Measurements from ENCODE around the gene IRGC. TPM values are rescaled to one million over a fixed set of nuclear protein-coding genes. Genes with fewer than 3 reads are reported as not detected.

Gene IRGC
- total RNA-seq: not detected

GRCh38 chr19:43715776-43716175, at the start of gene IRGC:
IRGC (plus strand) TSS chr19:43716076; CDS start chr19:43718559, 2,483 bp downstream.

GRCh38 chr19:43754503-43755255, 38.8 kb downstream of the IRGC start, which contains the start of gene SMG9:
SMG9 (minus strand) TSS chr19:43754962; CDS start chr19:43750741, 4,221 bp downstream.

Other genes starting within 250 kb of the IRGC start
- gene PHLDB3, start 211.3 kb upstream of the IRGC start, total RNA-seq: 3.4 TPM
- gene ETHE1, start 188.9 kb upstream of the IRGC start, total RNA-seq: 19.4 TPM
- gene ZNF575, start 182.9 kb upstream of the IRGC start, total RNA-seq: 0.94 TPM
- 17.8 TPM for gene XRCC1, start 140.5 kb upstream of the IRGC start, total RNA-seq
- gene PINLYP, start 140.3 kb upstream of the IRGC start, total RNA-seq: 14.4 TPM
- 94.8 TPM for gene IRGQ, start 119.9 kb upstream of the IRGC start, total RNA-seq
- gene ZNF576, start 119.5 kb upstream of the IRGC start, total RNA-seq: 9.7 TPM
- not detected for gene SRRM5, start 104.0 kb upstream of the IRGC start, total RNA-seq
- gene ZNF428, start 96.4 kb upstream of the IRGC start, total RNA-seq: 132 TPM
- gene CADM4, start 76.2 kb upstream of the IRGC start, total RNA-seq: 89.8 TPM
- 4.7 TPM for gene PLAUR, start 45.9 kb upstream of the IRGC start, total RNA-seq
- 18.5 TPM for gene SMG9, start 38.9 kb downstream of the IRGC start, total RNA-seq
- not detected for gene KCNN4, start 64.9 kb downstream of the IRGC start, total RNA-seq
- gene LYPD5, start 86.4 kb downstream of the IRGC start, total RNA-seq: 4.7 TPM
- gene ZNF283, start 111.2 kb downstream of the IRGC start, total RNA-seq: 71.1 TPM
- 8.8 TPM for gene ZNF404, start 167.9 kb downstream of the IRGC start, total RNA-seq
- 36.6 TPM for gene ZNF45, start 219.2 kb downstream of the IRGC start, total RNA-seq
- gene ZNF221, start 235.2 kb downstream of the IRGC start, total RNA-seq: 41.0 TPM